Measurements from ENCODE around the gene BLM. TPM values are rescaled to one million over a fixed set of nuclear protein-coding genes. Genes with fewer than 3 reads are reported as not detected.
A peak's percentile ranks its signal among the peaks of the same experiment; 100 is the strongest.
"Not testable (repeated sequence)": the region's sequence is repeated elsewhere in the genome, so short reads cannot be mapped to it uniquely, and the experiment has no call there.

The BLM gene
- 10 to 100 TPM in 3 of 4 donors, 1 to 10 TPM in 1; 8.1 to 45.3 (median 29.0) TPM for total RNA-seq
- polyA plus RNA-seq: 17.3 TPM
- long read RNA-seq, donor 1, full-length matches to known transcripts: 1 of 11 reads
- long read RNA-seq, donor 1, partial matches to known transcripts: 1 of 11 reads
- long read RNA-seq, donor 1, other reads (novel, unspliced or antisense): 9 of 11 reads
- long read RNA-seq, donor 2, partial matches to known transcripts: 2 of 12 reads
- long read RNA-seq, donor 2, other reads (novel, unspliced or antisense): 10 of 12 reads
- long read RNA-seq, donor 3, partial matches to known transcripts: 4 of 19 reads
- long read RNA-seq, donor 3, other reads (novel, unspliced or antisense): 15 of 19 reads
- long read RNA-seq, donor 4, partial matches to known transcripts: 4 of 25 reads
- long read RNA-seq, donor 4, other reads (novel, unspliced or antisense): 21 of 25 reads

- Histone ChIP-seq H3K27me3 (ENCODE audit: control insufficient read depth, insufficient read depth) (no peaks in the 10 kb centered on the region), H3K27ac (ENCODE audit: low read length) (peak within 1 kb of the TSS; percentile 89), H3K9me3 (ENCODE audit: control insufficient read depth, low read length) (no peaks in the 10 kb centered on the region), H3K4me3 (ENCODE audit: low read length) (peak within 1 kb of the TSS; percentile 76), H3K4me1 (ENCODE audit: control insufficient read depth, insufficient read depth, low read length) (no peaks in the 10 kb centered on the region)
- DNase-seq (peak; percentile 96 to 98 (median 98)), ATAC-seq (peak; percentile 100)
- intact Hi-C loops (cut with DNase I): loop anchor here in 3 of 4 donors (5.0 to 10.0 kb wide), 3 partner anchors 155 to 170 kb away; partner anchors contain the start of gene FES (in 1 of the 3)
- WGBS: under 1% methylated on average over 65 of the region's 65 CpGs
Measured at GRCh38 chr15:90716976-90717821, at the start of gene BLM. Gene BLM, plus strand, starts transcription at chr15:90717346. Its CDS starts 30,047 bp downstream, at chr15:90747393.

- H3K27ac ChIP-seq (ENCODE audit: low read length); H3K9me3 ChIP-seq (ENCODE audit: control insufficient read depth, low read length); DNase-seq; intact Hi-C loops (cut with DNase I); ATAC-seq; H3K27me3 ChIP-seq (ENCODE audit: control insufficient read depth, insufficient read depth); H3K4me1 ChIP-seq (ENCODE audit: control insufficient read depth, insufficient read depth, low read length); H3K4me3 ChIP-seq (ENCODE audit: low read length): not testable (repeated sequence)
- WGBS: 89% methylated on average over 7 of the region's 7 CpGs
Measured at GRCh38 chr15:90667755-90668345, 49.3 kb upstream of the BLM start.

GRCh38 chr15:90670631-90671030, 46.5 kb upstream of the BLM start:
- intact Hi-C loops (cut with DNase I); H3K4me3 ChIP-seq (ENCODE audit: low read length); H3K4me1 ChIP-seq (ENCODE audit: control insufficient read depth, insufficient read depth, low read length); ATAC-seq; H3K9me3 ChIP-seq (ENCODE audit: control insufficient read depth, low read length); H3K27ac ChIP-seq (ENCODE audit: low read length); DNase-seq; H3K27me3 ChIP-seq (ENCODE audit: control insufficient read depth, insufficient read depth): not testable (repeated sequence)
- WGBS: 96% methylated on average over 8 of the region's 8 CpGs

- no peaks in the 10 kb centered on the region for H3K4me1 ChIP-seq (ENCODE audit: control insufficient read depth, insufficient read depth, low read length)
- 83% methylated on average over 4 of the region's 4 CpGs for WGBS
- H3K4me3 ChIP-seq (ENCODE audit: low read length): no peak overlapping the region
- H3K27ac ChIP-seq (ENCODE audit: low read length): no peak overlapping the region
- intact Hi-C loops (cut with DNase I): no loop called here
- ATAC-seq: no peak
- H3K9me3 ChIP-seq (ENCODE audit: control insufficient read depth, low read length): no peaks in the 10 kb centered on the region
- no peaks in the 10 kb centered on the region for H3K27me3 ChIP-seq (ENCODE audit: control insufficient read depth, insufficient read depth)
- no peak for DNase-seq
Measured at GRCh38 chr15:90671216-90671615, 45.9 kb upstream of the BLM start.

- H3K27me3 ChIP-seq (ENCODE audit: control insufficient read depth, insufficient read depth); H3K4me1 ChIP-seq (ENCODE audit: control insufficient read depth, insufficient read depth, low read length); H3K9me3 ChIP-seq (ENCODE audit: control insufficient read depth, low read length); DNase-seq; H3K27ac ChIP-seq (ENCODE audit: low read length); intact Hi-C loops (cut with DNase I); ATAC-seq; H3K4me3 ChIP-seq (ENCODE audit: low read length): not testable (repeated sequence)
- WGBS: 95% methylated on average over 10 of the region's 10 CpGs
Measured at GRCh38 chr15:90673357-90673756, 43.8 kb upstream of the BLM start.

- ATAC-seq (no peak), DNase-seq (no peak)
- H3K27ac ChIP-seq (ENCODE audit: low read length): no peak overlapping the region
- no peaks in the 10 kb centered on the region for H3K9me3 ChIP-seq (ENCODE audit: control insufficient read depth, low read length)
- H3K4me3 ChIP-seq (ENCODE audit: low read length): no peak overlapping the region
- whole genome bisulfite sequencing: 87% methylated on average over 3 of the region's 3 CpGs
- no peaks in the 10 kb centered on the region for H3K4me1 ChIP-seq (ENCODE audit: control insufficient read depth, insufficient read depth, low read length)
- intact Hi-C loops (cut with DNase I): no loop called here
- no peaks in the 10 kb centered on the region for H3K27me3 ChIP-seq (ENCODE audit: control insufficient read depth, insufficient read depth)
Measured at GRCh38 chr15:90674476-90674875, 42.7 kb upstream of the BLM start.

- Histone ChIP-seq H3K4me3 (ENCODE audit: low read length) (no peak overlapping the region), H3K27me3 (ENCODE audit: control insufficient read depth, insufficient read depth) (no peaks in the 10 kb centered on the region), H3K4me1 (ENCODE audit: control insufficient read depth, insufficient read depth, low read length) (peaks cover 2% of the 10 kb centered on the region), H3K27ac (ENCODE audit: low read length) (no peak overlapping the region), H3K9me3 (ENCODE audit: control insufficient read depth, low read length) (no peaks in the 10 kb centered on the region)
- intact Hi-C loops (cut with DNase I): no loop called here
- 85% methylated on average over 5 of the region's 5 CpGs for WGBS
- DNase-seq: no peak
- no peak for ATAC-seq
Measured at GRCh38 chr15:90675464-90675863, 41.7 kb upstream of the BLM start.

GRCh38 chr15:90677807-90678790, 39.0 kb upstream of the BLM start:
- no peak overlapping the region for H3K27ac ChIP-seq (ENCODE audit: low read length)
- no peaks in the 10 kb centered on the region for H3K27me3 ChIP-seq (ENCODE audit: control insufficient read depth, insufficient read depth)
- ATAC-seq (no peak), DNase-seq (no peak)
- intact Hi-C loops (cut with DNase I): no loop called here
- peaks cover 5% of the 10 kb centered on the region for H3K4me1 ChIP-seq (ENCODE audit: control insufficient read depth, insufficient read depth, low read length)
- no peak overlapping the region for H3K4me3 ChIP-seq (ENCODE audit: low read length)
- 86% methylated on average over 12 of the region's 12 CpGs for WGBS
- H3K9me3 ChIP-seq (ENCODE audit: control insufficient read depth, low read length): no peaks in the 10 kb centered on the region

GRCh38 chr15:90679959-90680358, 37.2 kb upstream of the BLM start:
- intact Hi-C loops (cut with DNase I): no loop called here
- ATAC-seq (no peak), DNase-seq (no peak)
- peak overlapping the region; percentile 56 for H3K27ac ChIP-seq (ENCODE audit: low read length)
- peaks cover 5% of the 10 kb centered on the region for H3K4me1 ChIP-seq (ENCODE audit: control insufficient read depth, insufficient read depth, low read length)
- H3K9me3 ChIP-seq (ENCODE audit: control insufficient read depth, low read length): no peaks in the 10 kb centered on the region
- WGBS: 82% methylated on average over 3 of the region's 3 CpGs
- no peaks in the 10 kb centered on the region for H3K27me3 ChIP-seq (ENCODE audit: control insufficient read depth, insufficient read depth)
- H3K4me3 ChIP-seq (ENCODE audit: low read length): no peak overlapping the region

- intact Hi-C loops (cut with DNase I): no loop called here
- H3K27me3 ChIP-seq (ENCODE audit: control insufficient read depth, insufficient read depth): no peaks in the 10 kb centered on the region
- H3K9me3 ChIP-seq (ENCODE audit: control insufficient read depth, low read length): no peaks in the 10 kb centered on the region
- ATAC-seq (peak; percentile 33 to 77), DNase-seq (no peak)
- WGBS: 58% methylated on average over 6 of the region's 6 CpGs
- H3K4me1 ChIP-seq (ENCODE audit: control insufficient read depth, insufficient read depth, low read length): peaks cover 5% of the 10 kb centered on the region
- H3K27ac ChIP-seq (ENCODE audit: low read length): peak overlapping the region; percentile 56
- no peak overlapping the region for H3K4me3 ChIP-seq (ENCODE audit: low read length)
Measured at GRCh38 chr15:90680371-90680935, 36.7 kb upstream of the BLM start.

Data from right cardiac atrium (tissue), 5 donors.